Measurements from ENCODE around the gene POC1A.

GRCh38 chr3:52083556-52084087 lies 70.6 kb downstream of the POC1A start:
- TF ChIP-seq POLR2A (IDR thresholded peaks at IDR 0.05; ENCODE audit: low read length), result no peak
- TF ChIP-seq GATA1 (IDR thresholded peaks at IDR 0.05; ENCODE audit: low read depth, low read length), result no peak

Measured in erythroblast (primary cell).